ELF-1 (cell line): ENCODE results near the gene IFNA14.
"Not testable (repeated sequence)": the region's sequence is repeated elsewhere in the genome, so short reads cannot be mapped to it uniquely, and the experiment has no call there.

Experiments used
- DNase-seq: peaks from one replicate; pipeline ENCODE4 v3.0.0-alpha.2; 2016; ENCODE audit warnings: low read depth, low spot score

The IFNA14 gene

DNA sequence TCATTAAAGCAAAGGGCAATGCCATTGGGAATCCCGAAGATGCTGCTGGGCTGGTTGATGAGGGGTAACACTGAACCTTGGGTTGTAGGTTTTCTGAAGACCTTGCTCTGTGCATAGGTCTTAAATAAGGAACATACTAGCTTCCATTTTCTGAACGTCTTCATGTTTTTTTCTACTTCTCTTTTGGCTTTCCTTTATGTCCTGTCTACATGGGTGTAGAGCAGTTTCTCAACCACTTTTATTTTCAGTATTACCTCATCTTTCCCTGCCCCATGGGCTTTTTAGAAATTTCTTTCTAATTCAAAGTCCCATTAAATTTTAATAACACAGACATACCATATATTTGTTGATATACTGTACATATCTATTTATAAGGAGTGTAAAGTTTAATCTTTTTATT, at the start of gene IFNA14:
Gene IFNA14 (minus strand): TSS at position 95 of the 400 bp plus-strand sequence. CDS start 70 bp downstream, at position 25.
- no peak for DNase-seq

DNA sequence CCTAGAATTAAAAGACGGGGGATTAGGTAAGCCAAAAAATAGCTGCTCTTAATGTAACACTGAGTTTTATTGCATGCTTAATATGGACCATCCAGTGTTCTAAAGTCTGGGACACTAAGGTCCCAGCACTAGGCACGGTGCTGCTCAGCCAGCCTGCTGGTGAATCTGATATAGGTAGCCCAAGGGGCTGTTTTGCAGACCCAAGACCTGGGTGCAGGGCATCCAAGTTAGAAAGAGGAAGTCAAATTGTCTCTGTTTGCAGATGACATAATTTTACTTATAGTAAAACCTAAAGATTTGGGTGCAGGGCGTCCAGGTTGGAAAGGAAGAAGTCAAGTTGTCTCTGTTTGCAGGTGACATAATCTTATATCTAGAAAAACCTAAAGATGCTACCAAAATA, 47.5 kb upstream of the IFNA14 start:
- DNase-seq: no peak

GRCh38 chr9:21286659-21287058, 46.9 kb upstream of the IFNA14 start:
- no peak for DNase-seq

DNA sequence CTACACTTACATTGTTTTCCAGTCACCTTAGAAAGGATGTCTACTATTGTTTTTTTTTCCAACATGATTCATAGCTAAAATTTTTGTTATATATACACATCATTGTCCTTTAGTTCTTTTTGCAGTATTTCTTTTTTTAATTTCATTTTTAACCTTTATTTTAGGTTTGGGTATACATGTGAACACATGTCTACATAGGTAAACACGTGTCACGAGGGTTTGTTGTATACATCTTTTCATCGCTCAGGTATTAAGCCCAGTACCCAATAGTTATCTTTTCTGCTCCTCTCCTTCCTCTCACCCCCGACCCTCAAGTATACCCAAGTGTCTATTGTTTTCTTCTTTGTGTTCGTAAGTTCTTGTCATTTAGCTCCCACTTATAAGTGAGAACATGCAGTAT, 46.3 kb upstream of the IFNA14 start:
- DNase-seq: no peak

- DNase-seq: no peak
Measured at GRCh38 chr9:21281275-21281674, 41.5 kb upstream of the IFNA14 start.

DNA sequence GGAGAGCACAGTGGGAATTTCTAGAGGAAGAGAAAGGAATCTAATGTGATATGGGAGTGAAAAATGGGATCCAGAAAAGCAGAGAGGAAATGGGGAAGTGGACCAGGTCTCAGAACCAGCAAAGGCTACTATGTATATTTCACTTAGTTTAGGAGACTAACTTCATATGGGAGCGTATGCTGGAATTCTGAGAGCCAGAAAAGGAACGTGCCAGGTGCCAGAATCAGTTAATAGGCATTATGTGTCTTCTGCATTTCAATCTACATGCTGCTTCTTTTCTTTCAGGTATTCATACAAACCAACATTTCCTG, 28.5 kb upstream of the IFNA14 start:
- no peak for DNase-seq

DNA sequence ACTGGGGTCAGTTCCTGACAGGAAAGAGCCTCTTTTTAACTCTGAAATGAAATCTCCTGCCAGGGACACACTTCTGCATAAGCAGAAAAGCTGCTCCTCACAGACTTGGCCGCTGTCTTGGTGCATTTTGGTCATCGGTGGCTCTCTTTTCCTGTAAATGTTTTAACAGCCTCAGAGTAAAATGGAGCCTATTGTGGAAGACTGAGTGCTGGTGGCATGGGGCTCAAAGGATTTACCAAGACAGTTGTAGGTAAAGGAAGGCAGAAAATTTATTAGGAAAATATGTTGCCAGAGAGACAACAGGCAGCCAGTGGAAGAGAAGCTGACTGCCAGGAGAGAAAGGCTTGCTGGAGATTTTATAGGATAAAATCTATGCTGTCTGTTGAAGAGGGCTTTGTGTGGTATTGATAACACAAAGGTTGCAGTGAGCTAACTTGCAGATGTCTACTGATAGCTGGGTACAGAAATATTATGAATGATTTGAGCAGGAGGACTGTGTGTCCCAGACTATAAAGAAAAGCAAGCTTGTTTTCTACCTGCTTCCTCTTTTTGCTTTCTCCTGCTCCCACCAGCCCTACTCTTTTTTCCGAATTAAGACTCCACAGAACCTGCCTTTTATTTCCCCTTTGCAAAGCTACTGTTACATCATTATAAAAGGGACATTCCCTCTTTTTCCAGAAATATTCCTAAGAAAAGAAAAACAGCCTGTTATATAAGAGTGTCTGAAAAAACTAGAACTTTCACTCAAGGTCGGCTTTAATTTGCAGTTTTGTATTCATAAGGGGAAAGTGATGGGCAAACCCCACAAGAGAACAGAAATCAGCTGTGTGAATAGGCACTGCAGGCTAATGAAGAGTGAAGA, 27.9 kb upstream of the IFNA14 start:
- DNase-seq: no peak

DNA sequence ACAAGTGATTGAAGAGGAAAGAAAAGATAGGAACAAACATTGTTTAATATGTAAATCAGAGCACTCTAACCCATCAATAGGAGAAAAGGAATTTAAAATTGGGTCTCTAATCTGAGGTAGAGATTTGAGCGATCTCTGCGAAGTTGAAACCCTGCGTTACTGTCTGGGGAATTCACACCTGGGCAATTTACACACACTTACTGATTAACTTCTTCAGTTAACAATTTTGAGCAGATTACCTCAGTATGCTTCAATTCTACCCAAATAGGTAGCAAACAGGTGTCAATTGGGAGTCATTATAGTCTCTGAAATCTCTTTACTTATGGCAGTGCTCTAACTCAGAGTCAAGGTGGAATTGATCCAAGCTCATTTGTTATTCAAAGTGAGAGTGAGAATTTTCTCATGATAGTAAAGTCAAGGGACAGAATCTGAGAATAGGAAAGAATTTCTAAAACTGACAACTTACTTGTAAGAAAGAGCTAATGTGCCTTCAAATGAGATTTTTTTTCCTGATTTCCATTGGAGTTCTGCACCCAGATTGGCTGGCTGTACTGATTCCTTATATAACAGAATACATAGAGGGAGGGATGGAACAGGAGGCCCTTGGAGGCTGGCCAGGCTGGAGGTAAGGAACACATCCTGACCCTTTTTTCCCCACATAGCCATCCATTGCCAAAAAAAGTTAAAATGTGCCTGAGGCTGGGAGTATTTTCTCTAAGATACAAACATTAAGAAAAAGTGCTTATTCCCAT, 27.1 kb upstream of the IFNA14 start:
- DNase-seq: no peak

- DNase-seq: peak; percentile 3
Measured at GRCh38 chr9:21265421-21266189, 25.8 kb upstream of the IFNA14 start.

DNA sequence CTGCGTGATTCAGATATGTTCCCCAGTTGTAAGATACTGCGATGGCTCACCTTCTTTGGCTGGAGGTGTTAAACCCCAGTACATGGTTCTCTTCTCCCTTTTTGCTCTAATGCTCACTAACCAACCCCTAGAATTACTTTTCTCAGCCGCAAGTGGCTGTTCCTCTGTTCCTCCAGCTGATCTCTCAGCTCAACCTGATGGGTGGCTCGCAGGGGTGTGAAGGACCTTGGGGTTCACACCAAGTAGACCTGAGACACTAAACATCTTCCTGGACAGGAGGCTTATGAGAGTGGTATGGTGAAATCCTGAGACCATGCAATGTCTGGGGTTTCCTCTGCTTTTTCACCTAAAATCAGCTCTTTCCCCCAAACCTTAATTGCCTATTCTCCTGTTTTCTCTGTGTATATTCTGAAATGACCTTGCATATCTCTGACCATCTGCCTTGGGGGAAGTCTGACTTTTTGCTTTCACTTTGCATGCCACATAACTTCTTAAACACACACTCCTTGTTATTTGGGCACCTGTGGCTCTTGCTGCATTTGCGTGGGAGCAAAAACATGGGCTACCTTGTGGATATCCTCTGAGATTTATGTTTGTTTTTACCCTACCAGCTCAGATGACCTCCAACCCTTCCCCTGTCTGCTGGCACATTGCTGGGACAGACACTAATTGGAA, 15.9 kb upstream of the IFNA14 start:
- no peak for DNase-seq

- DNase-seq: peak; percentile 7
Measured at GRCh38 chr9:21252721-21253547, 13.1 kb upstream of the IFNA14 start.

DNA sequence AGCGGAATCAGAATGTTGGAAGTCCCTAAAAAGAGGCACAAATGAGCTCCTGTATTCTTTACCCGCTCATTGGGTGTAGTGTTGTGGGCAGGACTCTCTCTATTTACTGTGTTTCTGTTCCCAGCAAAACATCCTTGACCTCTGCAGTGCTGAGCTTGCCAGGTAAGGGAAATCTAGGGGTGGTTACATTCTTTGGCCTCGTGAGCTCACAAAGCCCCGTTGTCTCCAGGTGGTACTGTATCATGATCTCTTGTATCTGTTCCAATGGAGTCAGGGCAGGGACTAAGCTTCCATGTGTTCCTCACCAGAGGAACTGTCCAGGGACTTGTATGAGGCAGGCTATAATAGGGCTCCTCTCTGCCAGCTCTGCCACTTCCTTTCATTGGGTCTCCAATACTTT, 11.8 kb upstream of the IFNA14 start:
- DNase-seq: no peak

- DNase-seq: no peak
Measured at GRCh38 chr9:21251190-21251589, 11.4 kb upstream of the IFNA14 start.

DNA sequence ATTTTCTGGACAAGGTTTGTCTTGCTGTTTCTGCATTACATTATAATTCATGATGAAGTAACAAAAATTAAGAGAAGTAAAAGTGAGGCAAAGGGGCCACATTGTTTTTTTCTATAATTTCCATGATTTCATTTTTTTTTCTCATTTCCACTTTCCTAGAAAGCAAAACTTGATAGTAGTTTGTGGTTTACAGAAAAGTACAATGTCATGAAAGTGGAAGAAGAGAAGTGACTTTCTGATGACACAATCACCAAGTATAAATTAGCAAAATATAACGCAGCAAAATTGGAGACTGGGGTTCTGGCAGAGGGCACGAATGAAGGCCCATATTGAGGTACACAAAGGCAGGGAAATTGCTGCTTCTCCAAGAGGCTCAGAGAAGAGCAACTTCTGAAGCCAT, 5.0 kb upstream of the IFNA14 start:
- no peak for DNase-seq

DNA sequence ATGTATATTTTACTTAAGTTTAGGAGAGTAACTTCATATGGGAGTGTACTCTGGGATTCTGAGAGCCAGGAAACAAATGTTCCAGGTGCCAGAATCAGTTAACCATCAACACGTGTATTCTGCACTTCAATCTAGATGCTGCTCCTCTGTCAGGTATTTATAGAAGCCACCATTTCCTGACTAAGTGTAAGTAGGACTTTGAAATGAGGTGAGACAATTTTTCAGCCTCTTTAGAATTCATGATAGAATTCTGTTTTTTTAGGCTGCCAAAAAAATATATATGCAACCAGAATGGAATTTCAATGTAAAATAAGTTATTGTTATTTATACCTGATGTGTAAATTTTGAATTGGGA, 3.5 kb downstream of the IFNA14 start:
- DNase-seq: not testable (repeated sequence)

DNA sequence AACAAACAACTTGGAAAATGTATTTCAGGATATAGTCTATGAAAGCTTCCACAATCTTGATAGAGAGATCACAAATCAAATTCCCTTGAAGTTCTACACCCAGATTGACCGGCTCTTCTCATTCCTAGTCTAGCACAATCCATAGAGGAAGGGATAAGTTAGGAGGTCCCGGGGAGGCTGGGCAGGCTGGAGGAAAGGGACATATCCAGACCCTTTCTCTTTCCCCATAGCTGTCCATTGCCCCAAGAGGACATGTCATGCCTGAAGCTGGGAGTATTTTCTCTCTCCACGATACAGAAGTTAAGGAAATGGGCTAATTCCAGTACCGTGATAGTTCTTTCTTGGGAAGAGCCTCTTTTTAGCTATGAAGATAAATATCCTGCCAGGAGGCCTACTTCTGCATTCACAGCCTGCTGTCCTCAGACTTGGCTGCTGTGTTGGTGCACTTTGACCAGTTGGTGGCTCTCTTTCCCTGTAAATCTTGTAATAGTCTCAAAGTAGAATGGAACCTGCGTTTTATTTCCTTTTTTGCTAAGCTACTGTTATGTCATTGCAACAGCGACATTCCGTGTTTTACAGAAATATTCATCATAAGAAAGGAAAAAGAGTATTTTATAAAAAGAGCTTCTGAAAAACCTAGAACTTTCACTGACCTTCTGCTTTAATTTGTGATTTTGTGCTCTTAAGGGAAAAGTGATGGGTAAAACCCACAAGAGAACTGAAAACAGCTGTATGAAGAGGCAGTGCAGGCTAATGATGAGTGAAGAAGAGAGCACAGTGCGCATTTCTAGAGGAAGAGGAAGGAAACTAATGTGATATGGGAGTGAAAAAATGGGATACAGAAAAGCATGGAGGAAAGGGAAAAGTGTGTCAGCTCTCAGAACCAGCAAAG, 4.1 kb downstream of the IFNA14 start:
- DNase-seq: peak; percentile 19

DNA sequence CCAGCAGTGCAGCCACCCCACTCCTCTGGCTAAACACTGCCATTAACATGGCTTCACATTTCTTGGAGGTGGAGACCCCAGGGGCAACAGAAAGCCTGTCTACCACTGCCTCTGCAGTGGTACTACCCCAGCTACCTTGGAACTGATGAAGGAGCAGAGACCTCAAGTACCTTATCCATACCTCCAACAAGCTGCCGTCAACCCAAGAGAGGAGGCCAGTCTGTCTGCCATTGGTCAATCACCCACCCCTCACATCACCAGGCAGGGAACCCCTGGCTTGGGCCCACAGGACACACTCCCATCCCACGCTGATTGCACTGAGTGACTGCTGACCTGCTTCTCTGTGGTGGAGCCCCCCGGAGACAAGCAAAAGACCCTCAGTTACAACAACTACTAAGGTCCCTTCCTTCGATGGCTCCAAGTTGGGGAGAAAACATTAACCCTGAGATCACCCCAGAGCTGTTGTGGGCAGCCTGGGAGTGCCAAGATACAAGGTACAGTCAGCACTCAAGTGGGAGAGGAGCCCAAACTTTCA, 5.6 kb downstream of the IFNA14 start:
- no peak for DNase-seq

DNA sequence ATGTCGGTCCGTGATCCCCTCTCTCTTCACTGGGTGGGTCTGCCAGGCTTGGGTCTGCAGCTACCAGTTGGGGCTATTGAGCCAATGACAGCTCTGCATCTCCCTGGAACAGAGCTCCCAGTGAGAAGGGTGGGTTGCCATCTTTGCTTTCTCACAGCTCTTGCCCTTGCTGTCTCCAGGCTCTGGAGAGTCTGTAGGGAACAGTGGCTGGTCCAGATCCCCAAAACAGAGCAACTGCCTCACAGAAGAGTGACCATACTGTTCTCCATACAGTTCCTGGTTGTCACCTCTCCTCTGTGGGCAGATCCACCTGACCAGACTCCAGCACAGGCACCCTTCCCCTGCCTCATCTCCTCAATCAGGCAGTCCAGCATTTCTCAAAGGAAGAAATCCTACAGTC, 6.5 kb downstream of the IFNA14 start:
- no peak for DNase-seq

DNA sequence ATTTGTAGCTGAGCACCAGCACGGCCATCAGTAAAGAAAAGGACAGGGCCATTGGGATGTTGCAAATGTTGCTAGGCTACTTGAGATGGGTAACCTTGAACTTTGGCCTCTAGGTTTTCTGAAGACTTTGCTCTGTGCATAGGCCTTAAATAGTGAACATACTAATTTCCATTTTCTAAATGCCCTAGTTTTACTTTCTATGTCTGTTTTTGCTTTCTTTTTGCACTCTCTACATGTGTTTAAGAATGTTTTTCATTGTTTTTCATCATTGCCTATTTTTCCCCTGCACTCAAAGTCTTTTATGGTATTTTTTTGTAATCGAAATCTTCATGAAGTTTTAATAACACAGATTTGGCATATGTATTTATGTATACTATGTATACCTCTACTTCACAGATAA, 11.7 kb downstream of the IFNA14 start, which contains the start of gene IFNA17:
Gene IFNA17 (minus strand): TSS at position 101 of the 400 bp plus-strand sequence. CDS start 49 bp downstream, at position 52.
- DNase-seq: no peak

GRCh38 chr9:21217211-21217610, 22.6 kb downstream of the IFNA14 start, which contains the start of gene IFNA16:
IFNA16 (minus strand) TSS chr9:21217311; CDS start chr9:21217305, 6 bp downstream.
- DNase-seq: not testable (repeated sequence)
